HEK293 (cell line): ENCODE data around the gene HYOU1.
A peak's percentile ranks its signal among the peaks of the same experiment; 100 is the strongest.

ENCODE experiments used
- HOXC10 ChIP-seq: sonication (generic); formaldehyde crosslinking; IDR thresholded peaks from 2 replicates; pipeline ENCODE4 v1.8.1; 2023; ENCODE audit warnings: mild to moderate bottlenecking, missing genetic modification reagents
- INSM2 ChIP-seq: fragments of 450-650 bp; formaldehyde crosslinking; IDR thresholded peaks from 2 replicates; pipeline ENCODE4 v1.5.1; 2016; ENCODE audit warnings: missing biosample characterization, missing genetic modification characterization
- KLF17 ChIP-seq: fragments of 450-650 bp; formaldehyde crosslinking; IDR thresholded peaks from 2 replicates; pipeline ENCODE4 v1.5.1; 2016; ENCODE audit warnings: missing biosample characterization, missing genetic modification characterization
- KLF8 ChIP-seq: fragments of 450-650 bp; formaldehyde crosslinking; IDR thresholded peaks from 2 replicates; pipeline ENCODE4 v1.5.1; 2016; ENCODE audit warnings: missing biosample characterization, missing genetic modification characterization
- PATZ1 ChIP-seq: fragments of 450-650 bp; formaldehyde crosslinking; IDR thresholded peaks from 2 replicates; pipeline ENCODE4 v1.5.1; 2016; ENCODE audit warnings: missing biosample characterization, missing genetic modification characterization
- PRDM10 ChIP-seq: fragments of 450-650 bp; formaldehyde crosslinking; IDR thresholded peaks from 2 replicates; pipeline ENCODE4 v1.5.1; 2016; ENCODE audit warnings: missing biosample characterization, missing genetic modification characterization
- SP2 ChIP-seq: fragments of 450-650 bp; formaldehyde crosslinking; IDR thresholded peaks from 2 replicates; pipeline ENCODE4 v1.5.1; 2016; ENCODE audit warnings: missing biosample characterization, missing genetic modification characterization
- SP3 ChIP-seq: fragments of 450-650 bp; formaldehyde crosslinking; IDR thresholded peaks from 2 replicates; pipeline ENCODE4 v1.5.1; 2016; ENCODE audit warnings: missing biosample characterization, missing genetic modification characterization
- ZBTB10 ChIP-seq: fragments of 450-650 bp; formaldehyde crosslinking; IDR thresholded peaks from 2 replicates; pipeline ENCODE4 v1.5.1; 2016; ENCODE audit warnings: missing biosample characterization, missing genetic modification characterization
- ZBTB17 ChIP-seq: fragments of 450-650 bp; formaldehyde crosslinking; IDR thresholded peaks from 2 replicates; pipeline ENCODE4 v1.5.1; 2016; ENCODE audit warnings: missing biosample characterization, missing genetic modification characterization
- ZIC2 ChIP-seq: fragments of 450-650 bp; formaldehyde crosslinking; IDR thresholded peaks from 2 replicates; pipeline ENCODE4 v1.5.1; 2016; ENCODE audit warnings: missing biosample characterization, missing genetic modification characterization
- ZNF140 ChIP-seq: fragments of 450-650 bp; formaldehyde crosslinking; IDR thresholded peaks from 2 replicates; pipeline ENCODE4 v1.5.1; 2016; ENCODE audit warnings: missing biosample characterization, missing genetic modification characterization
- ZNF335 ChIP-seq: fragments of 450-650 bp; formaldehyde crosslinking; conservative IDR thresholded peaks from 2 replicates; pipeline ENCODE4 v1.5.1; 2016; ENCODE audit warnings: missing biosample characterization, missing genetic modification characterization
- ZNF362 ChIP-seq: fragments of 450-650 bp; formaldehyde crosslinking; IDR thresholded peaks from 2 replicates; pipeline ENCODE4 v1.5.1; 2016; ENCODE audit warnings: missing biosample characterization, missing genetic modification characterization
- ZNF394 ChIP-seq: fragments of 450-650 bp; formaldehyde crosslinking; IDR thresholded peaks from 2 replicates; pipeline ENCODE4 v1.5.1; 2016; ENCODE audit warnings: missing biosample characterization, missing genetic modification characterization, mild to moderate bottlenecking, moderate library complexity, borderline replicate concordance
- ZNF398 ChIP-seq: fragments of 450-650 bp; formaldehyde crosslinking; IDR thresholded peaks from 2 replicates; pipeline ENCODE4 v1.5.1; 2017; ENCODE audit warnings: missing biosample characterization, missing genetic modification characterization
- ZNF416 ChIP-seq: fragments of 450-650 bp; formaldehyde crosslinking; IDR thresholded peaks from 2 replicates; pipeline ENCODE4 v1.5.1; 2016; ENCODE audit warnings: missing biosample characterization, missing genetic modification characterization
- ZNF529 ChIP-seq: fragments of 450-650 bp; formaldehyde crosslinking; IDR thresholded peaks from 2 replicates; pipeline ENCODE4 v1.5.1; 2017; ENCODE audit warnings: missing genetic modification characterization, missing biosample characterization; ENCODE audit not compliant: insufficient replicate concordance
- ZNF623 ChIP-seq: fragments of 450-650 bp; formaldehyde crosslinking; IDR thresholded peaks from 2 replicates; pipeline ENCODE4 v1.5.1; 2016; ENCODE audit warnings: missing biosample characterization, missing genetic modification characterization
- ZNF629 ChIP-seq: fragments of 450-650 bp; formaldehyde crosslinking; IDR thresholded peaks from 2 replicates; pipeline ENCODE4 v1.5.1; 2017; ENCODE audit warnings: missing biosample characterization, missing genetic modification characterization
- ZNF660 ChIP-seq: fragments of 450-650 bp; IDR thresholded peaks from 2 replicates; pipeline ENCODE4 v1.5.1; 2018; ENCODE audit warnings: missing biosample characterization, mild to moderate bottlenecking, missing genetic modification characterization
- ZNF692 ChIP-seq: fragments of 450-650 bp; formaldehyde crosslinking; IDR thresholded peaks from 2 replicates; pipeline ENCODE4 v1.5.1; 2016; ENCODE audit warnings: missing biosample characterization, missing genetic modification characterization

The HYOU1 gene

GRCh38 chr11:119084663-119085436 is 27.8 kb upstream of the HYOU1 start, which contains the start of gene HMBS (continued):
- TF ChIP-seq PRDM10 (tag by site-specific recombination) = peak; percentile 87
- TF ChIP-seq ZNF529 (tag by site-specific recombination) = no peak
- peak; percentile 78 for TF ChIP-seq ZNF629 (tag by site-specific recombination)
- TF ChIP-seq ZNF140 = no peak
- 0 out of 2 replicates have a peak, but pooled peaks have one; percentile 32 for TF ChIP-seq KLF8
- TF ChIP-seq ZNF398 (tag by site-specific recombination) = peak; percentile 34; the same call in 1 of the 2 replicates
- peak; percentile 42; the same call in 1 of the 2 replicates for TF ChIP-seq ZBTB17 (tag by site-specific recombination)
- peak; percentile 32; the same call in 1 of the 2 replicates for TF ChIP-seq ZIC2 (tag by site-specific recombination)
- 0 out of 2 replicates have a peak, but pooled peaks have one; percentile 17 for TF ChIP-seq ZNF692 (tag by site-specific recombination)
- peak; percentile 90 for TF ChIP-seq ZNF362 (tag by site-specific recombination)
- TF ChIP-seq PATZ1 (tag by site-specific recombination) = peak; percentile 72
- peak; percentile 66; the same call in 1 of the 2 replicates for TF ChIP-seq KLF17
- TF ChIP-seq ZNF660 (tag by site-specific recombination) = peak; percentile 21; the same call in 1 of the 2 replicates
- TF ChIP-seq SP3 (tag by site-specific recombination) = peak; percentile 87
- no peak for TF ChIP-seq ZNF394 (tag by site-specific recombination)
- TF ChIP-seq ZNF623 = 0 out of 2 replicates have a peak, but pooled peaks have one; percentile 10
- no peak for TF ChIP-seq HOXC10 (CRISPR knock-in tag)
- TF ChIP-seq INSM2 = peak; percentile 93
- no peak for TF ChIP-seq ZNF416 (tag by site-specific recombination)
- peak; percentile 93 for TF ChIP-seq SP2 (tag by site-specific recombination)
- peak; percentile 90 for TF ChIP-seq ZNF335
- TF ChIP-seq ZBTB10 (tag by site-specific recombination) = peak; percentile 78
